IPS-20b (cell line): Measurements from ENCODE around the gene RASAL2.
"Not testable (repeated sequence)": the region's sequence is repeated elsewhere in the genome, so short reads cannot be mapped to it uniquely, and the experiment has no call there.

Experiments
- H3K27ac ChIP-seq: one replicate; pipeline ENCODE4 v1.5.1; 2013; ENCODE audit warnings: low read length
- H3K27me3 ChIP-seq: 2 replicates; pipeline ENCODE4 v1.6.1; 2013; ENCODE audit warnings: mild to moderate bottlenecking, low read length, inconsistent platforms; ENCODE audit not compliant: insufficient read depth
- H3K36me3 ChIP-seq: 2 replicates; pipeline ENCODE4 v1.6.1; 2013; ENCODE audit warnings: low read depth, mild to moderate bottlenecking, inconsistent platforms, low read length, moderate library complexity; ENCODE audit not compliant: insufficient read depth
- H3K4me1 ChIP-seq: 2 replicates; pipeline ENCODE4 v1.6.1; 2013; ENCODE audit warnings: mild to moderate bottlenecking, control low read depth, inconsistent platforms, low read length, moderate library complexity; ENCODE audit not compliant: insufficient read depth
- H3K4me3 ChIP-seq: 2 replicates; pipeline ENCODE4 v1.5.1; 2013; ENCODE audit warnings: mild to moderate bottlenecking, low read length, inconsistent platforms
- H3K9ac ChIP-seq: 2 replicates; pipeline ENCODE4 v1.6.1; 2013; ENCODE audit warnings: low read depth, mild to moderate bottlenecking, inconsistent platforms, low read length, moderate library complexity
- H3K9me3 ChIP-seq: 2 replicates; pipeline ENCODE4 v1.6.1; 2013; ENCODE audit warnings: mild to moderate bottlenecking, low read depth, low read length, inconsistent platforms; ENCODE audit not compliant: insufficient read depth

Gene RASAL2

GRCh38 chr1:178180405-178180804, 86.5 kb downstream of the RASAL2 start:
- H3K4me3 ChIP-seq: no peak overlapping the region
- H3K9me3 ChIP-seq: no peaks in the 10 kb centered on the region
- H3K9ac ChIP-seq: no peak overlapping the region
- no peak overlapping the region for H3K27ac ChIP-seq
- H3K4me1 ChIP-seq: no peaks in the 10 kb centered on the region; the same call in 1 of the 2 replicates
- H3K27me3 ChIP-seq: no peaks in the 10 kb centered on the region
- no peaks in the 10 kb centered on the region for H3K36me3 ChIP-seq

- Histone ChIP-seq H3K27ac (no peak overlapping the region), H3K36me3 (no peaks in the 10 kb centered on the region), H3K27me3 (no peaks in the 10 kb centered on the region), H3K4me3 (no peak overlapping the region), H3K4me1 (no peaks in the 10 kb centered on the region; the same call in 1 of the 2 replicates), H3K9ac (no peak overlapping the region), H3K9me3 (no peaks in the 10 kb centered on the region)
Measured at GRCh38 chr1:178183796-178184195, 89.9 kb downstream of the RASAL2 start.

- Histone ChIP-seq H3K27ac (no peak overlapping the region), H3K27me3 (no peaks in the 10 kb centered on the region), H3K9me3 (no peaks in the 10 kb centered on the region), H3K4me1 (no peaks in the 10 kb centered on the region; the same call in 1 of the 2 replicates), H3K9ac (no peak overlapping the region), H3K4me3 (no peak overlapping the region), H3K36me3 (no peaks in the 10 kb centered on the region)
Measured at GRCh38 chr1:178188306-178188705, 94.4 kb downstream of the RASAL2 start.

- H3K4me3 ChIP-seq: no peak overlapping the region
- H3K4me1 ChIP-seq: no peaks in the 10 kb centered on the region; the same call in 1 of the 2 replicates
- no peaks in the 10 kb centered on the region for H3K36me3 ChIP-seq
- H3K27me3 ChIP-seq: no peaks in the 10 kb centered on the region
- no peak overlapping the region for H3K9ac ChIP-seq
- no peak overlapping the region for H3K27ac ChIP-seq
- H3K9me3 ChIP-seq: no peaks in the 10 kb centered on the region
Measured at GRCh38 chr1:178189814-178190213, 95.9 kb downstream of the RASAL2 start.

- Histone ChIP-seq H3K4me1 (no peaks in the 10 kb centered on the region; the same call in 1 of the 2 replicates), H3K27me3 (no peaks in the 10 kb centered on the region), H3K36me3 (no peaks in the 10 kb centered on the region), H3K4me3 (no peak overlapping the region), H3K9ac (no peak overlapping the region), H3K27ac (no peak overlapping the region), H3K9me3 (no peaks in the 10 kb centered on the region)
Measured at GRCh38 chr1:178190881-178191280, 97.0 kb downstream of the RASAL2 start.

- Histone ChIP-seq H3K9ac (no peak overlapping the region), H3K27ac (no peak overlapping the region), H3K9me3 (no peaks in the 10 kb centered on the region), H3K27me3 (no peaks in the 10 kb centered on the region), H3K4me3 (no peak overlapping the region), H3K36me3 (no peaks in the 10 kb centered on the region), H3K4me1 (no peaks in the 10 kb centered on the region; the same call in 1 of the 2 replicates)
Measured at GRCh38 chr1:178192686-178193085, 98.8 kb downstream of the RASAL2 start.

GRCh38 chr1:178196631-178197030, 102.7 kb downstream of the RASAL2 start:
- H3K4me1 ChIP-seq: no peaks in the 10 kb centered on the region; the same call in 1 of the 2 replicates
- no peak overlapping the region for H3K27ac ChIP-seq
- H3K4me3 ChIP-seq: no peak overlapping the region

GRCh38 chr1:178202095-178202494, 108.2 kb downstream of the RASAL2 start:
- H3K27ac ChIP-seq, H3K27me3 ChIP-seq, H3K9ac ChIP-seq, H3K4me3 ChIP-seq, H3K4me1 ChIP-seq, H3K36me3 ChIP-seq: not testable (repeated sequence)
- H3K9me3 ChIP-seq: peaks cover 22% of the 10 kb centered on the region

More at GRCh38 chr1:178196631-178197030, 102.7 kb downstream of the RASAL2 start:
- Histone ChIP-seq H3K9me3 (peaks cover 17% of the 10 kb centered on the region), H3K9ac (no peak overlapping the region), H3K27me3 (no peaks in the 10 kb centered on the region), H3K36me3 (no peaks in the 10 kb centered on the region; the same call in 1 of the 2 replicates)

- peaks cover 26% of the 10 kb centered on the region for H3K9me3 ChIP-seq
- H3K36me3 ChIP-seq, H3K4me1 ChIP-seq, H3K4me3 ChIP-seq, H3K27me3 ChIP-seq, H3K27ac ChIP-seq, H3K9ac ChIP-seq: not testable (repeated sequence)
Measured at GRCh38 chr1:178202546-178202945, 108.6 kb downstream of the RASAL2 start.

- H3K9ac ChIP-seq, H3K27ac ChIP-seq, H3K27me3 ChIP-seq, H3K36me3 ChIP-seq, H3K4me3 ChIP-seq, H3K4me1 ChIP-seq: not testable (repeated sequence)
- peaks cover 32% of the 10 kb centered on the region for H3K9me3 ChIP-seq
Measured at GRCh38 chr1:178208269-178208856, 114.5 kb downstream of the RASAL2 start.

GRCh38 chr1:178209935-178210334, 116.0 kb downstream of the RASAL2 start:
- H3K27ac ChIP-seq: no peak overlapping the region
- no peak overlapping the region for H3K4me3 ChIP-seq
- H3K4me1 ChIP-seq: no peaks in the 10 kb centered on the region
- peaks cover 32% of the 10 kb centered on the region for H3K9me3 ChIP-seq
- H3K9ac ChIP-seq: no peak overlapping the region
- H3K36me3 ChIP-seq: no peaks in the 10 kb centered on the region
- no peaks in the 10 kb centered on the region for H3K27me3 ChIP-seq

- no peak overlapping the region for H3K27ac ChIP-seq
Measured at GRCh38 chr1:178218550-178218949, 124.6 kb downstream of the RASAL2 start.

More at GRCh38 chr1:178218550-178218949, 124.6 kb downstream of the RASAL2 start:
- H3K27me3 ChIP-seq: no peaks in the 10 kb centered on the region
- no peak overlapping the region for H3K4me3 ChIP-seq
- H3K9me3 ChIP-seq: no peaks in the 10 kb centered on the region
- no peaks in the 10 kb centered on the region for H3K36me3 ChIP-seq
- H3K9ac ChIP-seq: no peak overlapping the region
- peaks cover 4% of the 10 kb centered on the region; the same call in 1 of the 2 replicates for H3K4me1 ChIP-seq
